ENCODE measurements around the gene ATP2A2. TPM values are rescaled to one million over a fixed set of nuclear protein-coding genes. Genes with fewer than 3 reads are reported as not detected.

Gene ATP2A2
- total RNA-seq, 1 experiment from 2014 or later: 239 TPM

GRCh38 chr12:110252716-110253115 is 28.3 kb upstream of the ATP2A2 start:
- POLR2A ChIA-PET: no interaction called here
- H3K27me3 ChIP-seq (ENCODE audit: insufficient read depth, low read length): no peaks in the 10 kb centered on the region
- no peak overlapping the region for H3K4me3 ChIP-seq (replicated peaks in 1 of 2; ENCODE audit: low read depth in 1 of 2, low read length in 2 of 2)
- H4K20me1 ChIP-seq (ENCODE audit: insufficient read depth): no peaks in the 10 kb centered on the region
- intact Hi-C loops (cut with micrococcal nuclease): no loop called here
- no peak for TF ChIP-seq MAX (IDR thresholded peaks at IDR 0.05)
- no peak for TF ChIP-seq RAD21 (IDR thresholded peaks at IDR 0.05; ENCODE audit: low read depth)
- no peak for TF ChIP-seq SRF (IDR thresholded peaks at IDR 0.05; ENCODE audit: low read depth)
- no peak for TF ChIP-seq CEBPB (IDR thresholded peaks at IDR 0.05; ENCODE audit: low read depth)
- no peak for TF ChIP-seq FOSL1 (IDR thresholded peaks at IDR 0.05; ENCODE audit: low read depth)
- no peak for TF ChIP-seq POLR2AphosphoS5 (IDR thresholded peaks at IDR 0.05; ENCODE audit: low read depth, low read length)
- TF ChIP-seq SIN3A (IDR thresholded peaks at IDR 0.05; ENCODE audit: low read depth): no peak
- TF ChIP-seq TCF7L2 (IDR thresholded peaks at IDR 0.05; ENCODE audit: borderline replicate concordance, extremely low read depth, insufficient read depth, insufficient read length): no peak
- TF ChIP-seq EGR1 (IDR thresholded peaks at IDR 0.05; ENCODE audit: low read depth): no peak
- no peak for TF ChIP-seq CTCF (IDR thresholded peaks at IDR 0.05 in 2 of 3, conservative IDR thresholded peaks at IDR 0.05 in 1 of 3; ENCODE audit: borderline replicate concordance in 1 of 3, insufficient read depth in 1 of 3, low read depth in 2 of 3, low read length in 2 of 3)
- no peak for TF ChIP-seq ATF3 (IDR thresholded peaks at IDR 0.05)
- no peak for TF ChIP-seq ZFX (IDR thresholded peaks at IDR 0.05)
- no peak for TF ChIP-seq EZH2 (IDR thresholded peaks at IDR 0.05)
- no peak for TF ChIP-seq YY1 (IDR thresholded peaks at IDR 0.05; ENCODE audit: extremely low read depth, insufficient replicate concordance, low read depth, low read length)
- TF ChIP-seq ZNF274 (IDR thresholded peaks at IDR 0.05; ENCODE audit: low read depth, low read length): no peak
- TF ChIP-seq JUND (IDR thresholded peaks at IDR 0.05): no peak
- TF ChIP-seq REST (IDR thresholded peaks at IDR 0.05; ENCODE audit: low read depth): no peak
- TF ChIP-seq EZH2phosphoT487 (IDR thresholded peaks at IDR 0.05; ENCODE audit: borderline replicate concordance): no peak
- no peaks in the 10 kb centered on the region for H3K9me3 ChIP-seq (ENCODE audit: control insufficient read depth in 1 of 2, insufficient read depth in 1 of 2, low read depth in 1 of 2, low read length in 2 of 2)
- no peak overlapping the region for H2AFZ ChIP-seq (ENCODE audit: low read depth, low read length, poor library complexity, severe bottlenecking)
- H3K9me2 ChIP-seq (ENCODE audit: insufficient read depth): no peaks in the 10 kb centered on the region
- no TSS peak for BruUV-seq (replicated peaks)
- DNase-seq (ENCODE audit: low read depth, low spot score) (no peak), ATAC-seq (no peak)
- RAD21 ChIA-PET (ENCODE audit: low non-redundant PET in 1 of 2, low total read pairs in 2 of 2, uncharacterized antibody in 2 of 2, unreplicated experiment in 2 of 2): no interaction called here
- peaks cover 29 to 49% of the 10 kb centered on the region in 2 experiments for H3K4me1 ChIP-seq (ENCODE audit: control insufficient read depth in 1 of 2, insufficient read depth in 2 of 2, low read length in 2 of 2)
- H3K9ac ChIP-seq (ENCODE audit: low read length): no peak overlapping the region
- H3K79me2 ChIP-seq (ENCODE audit: insufficient read depth, low read length): no peaks in the 10 kb centered on the region
- CTCF ChIA-PET: no interaction called here
- no peaks in the 10 kb centered on the region for H3K36me3 ChIP-seq (ENCODE audit: control insufficient read depth in 1 of 2, insufficient read depth in 2 of 2, low read length in 2 of 2)
- H3K4me2 ChIP-seq (ENCODE audit: low read length): peak overlapping the region; percentile 69
- H3K27ac ChIP-seq (ENCODE audit: low read depth, low read length): no peak overlapping the region
